Endothelial cell of umbilical vein (primary cell): Measurements from ENCODE around the gene SATB2.

Source experiments
- EZH2 ChIP-seq: IDR thresholded peaks from 2 replicates; pipeline ENCODE4 v1.6.1; 2012; ENCODE audit warnings: borderline replicate concordance, low read depth, mild to moderate bottlenecking, moderate library complexity, low read length, inconsistent platforms; ENCODE audit not compliant: severe bottlenecking
- FOS ChIP-seq: IDR thresholded peaks from 2 replicates; pipeline ENCODE4 v1.6.1; 2011; ENCODE audit warnings: mild to moderate bottlenecking, low read length, moderate library complexity, borderline replicate concordance; ENCODE audit not compliant: insufficient read depth
- GATA2 ChIP-seq: IDR thresholded peaks from 2 replicates; pipeline ENCODE4 v1.7.0; 2011; ENCODE audit warnings: low read depth, mild to moderate bottlenecking, moderate library complexity, mixed read lengths, low read length; ENCODE audit not compliant: insufficient read length, insufficient read depth
- MAX ChIP-seq: IDR thresholded peaks from 2 replicates; pipeline ENCODE4 v1.6.1; 2011; ENCODE audit not compliant: insufficient read depth, insufficient read length
- MYC ChIP-seq: IDR thresholded peaks from one replicate; pipeline ENCODE4 v1.6.1; 2011; ENCODE audit warnings: mild to moderate bottlenecking, low read depth, low read length
- POLR2A ChIP-seq: IDR thresholded peaks from 2 replicates; pipeline ENCODE4 v1.6.1; 2012; ENCODE audit warnings: low read depth, mild to moderate bottlenecking, control low read depth, low read length
- POLR2AphosphoS5 ChIP-seq: IDR thresholded peaks from 2 replicates; pipeline ENCODE4 v1.6.1; 2012; ENCODE audit warnings: low read depth, mild to moderate bottlenecking, control low read depth, low read length, moderate library complexity; ENCODE audit not compliant: insufficient read depth
- TF ChIP-seq, protein P1 (sequence below), 2 donors: IDR thresholded peaks; 1 replicate in 1 of 2; 2 replicates in 1 of 2; pipeline ENCODE4 v1.5.1; 2011; ENCODE audit warnings: low read length in 2 of 2, mild to moderate bottlenecking in 2 of 2, moderate library complexity in 2 of 2, control low read depth in 1 of 2, inconsistent platforms in 1 of 2, low read depth in 1 of 2; ENCODE audit not compliant: insufficient read depth in 1 of 2; ENCODE audit errors: extremely low read depth in 1 of 2

GRCh38 chr2:199315299-199316179 lies 142.2 kb downstream of the SATB2 start:
- no peak for TF ChIP-seq POLR2AphosphoS5
- TF ChIP-seq, protein P1, sequence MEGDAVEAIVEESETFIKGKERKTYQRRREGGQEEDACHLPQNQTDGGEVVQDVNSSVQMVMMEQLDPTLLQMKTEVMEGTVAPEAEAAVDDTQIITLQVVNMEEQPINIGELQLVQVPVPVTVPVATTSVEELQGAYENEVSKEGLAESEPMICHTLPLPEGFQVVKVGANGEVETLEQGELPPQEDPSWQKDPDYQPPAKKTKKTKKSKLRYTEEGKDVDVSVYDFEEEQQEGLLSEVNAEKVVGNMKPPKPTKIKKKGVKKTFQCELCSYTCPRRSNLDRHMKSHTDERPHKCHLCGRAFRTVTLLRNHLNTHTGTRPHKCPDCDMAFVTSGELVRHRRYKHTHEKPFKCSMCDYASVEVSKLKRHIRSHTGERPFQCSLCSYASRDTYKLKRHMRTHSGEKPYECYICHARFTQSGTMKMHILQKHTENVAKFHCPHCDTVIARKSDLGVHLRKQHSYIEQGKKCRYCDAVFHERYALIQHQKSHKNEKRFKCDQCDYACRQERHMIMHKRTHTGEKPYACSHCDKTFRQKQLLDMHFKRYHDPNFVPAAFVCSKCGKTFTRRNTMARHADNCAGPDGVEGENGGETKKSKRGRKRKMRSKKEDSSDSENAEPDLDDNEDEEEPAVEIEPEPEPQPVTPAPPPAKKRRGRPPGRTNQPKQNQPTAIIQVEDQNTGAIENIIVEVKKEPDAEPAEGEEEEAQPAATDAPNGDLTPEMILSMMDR (IDR thresholded peaks at IDR 0.05; ENCODE audit: extremely low read depth in 1 of 2, insufficient read depth in 1 of 2, low read depth in 1 of 2, low read length in 2 of 2) = no peak
- TF ChIP-seq POLR2A = no peak
- no peak for TF ChIP-seq MAX
- TF ChIP-seq EZH2 = no peak
- no peak for TF ChIP-seq FOS
- no peak for TF ChIP-seq MYC
- no peak for TF ChIP-seq GATA2
